Smooth muscle cell (in vitro differentiated cells): ENCODE data around the gene EPB41L3. TPM values are rescaled to one million over a fixed set of nuclear protein-coding genes. Genes with fewer than 3 reads are reported as not detected.

Source experiments
- DNase-seq: peaks from one replicate; lab custom pipeline; 2025; ENCODE audit not compliant: unreplicated experiment; lab: John Stamatoyannopoulos, UW
- H2AFZ ChIP-seq: fragments of 200-600 bp; sonication (generic); 2 replicates; pipeline ENCODE4 v1.6.0; 2016; ENCODE audit warnings: antibody characterized with exemption, low read depth, mild to moderate bottlenecking
- H3F3A ChIP-seq: fragments of 200-600 bp; sonication (generic); 2 replicates; pipeline ENCODE4 v1.6.0; 2017; ENCODE audit warnings: antibody characterized with exemption, low read depth
- H3K27ac ChIP-seq: fragments of 200-600 bp; sonication (generic); 2 replicates; pipeline ENCODE4 v1.5.1; 2016; ENCODE audit warnings: low read depth, mild to moderate bottlenecking
- H3K27me3 ChIP-seq: fragments of 200-600 bp; sonication (generic); 2 replicates; pipeline ENCODE4 v1.6.1; 2016; ENCODE audit warnings: low read depth, mild to moderate bottlenecking
- H3K36me3 ChIP-seq: fragments of 200-600 bp; sonication (generic); 2 replicates; pipeline ENCODE4 v1.5.1; 2016; ENCODE audit warnings: low read depth
- H3K4me1 ChIP-seq: fragments of 200-600 bp; sonication (generic); 2 replicates; pipeline ENCODE4 v1.5.1; 2016; ENCODE audit warnings: low read depth
- H3K4me2 ChIP-seq: fragments of 200-600 bp; sonication (generic); 2 replicates; pipeline ENCODE4 v1.6.0; 2016; ENCODE audit warnings: mild to moderate bottlenecking
- H3K4me3 ChIP-seq: fragments of 200-600 bp; sonication (generic); 2 replicates; pipeline ENCODE4 v1.5.1; 2016; ENCODE audit warnings: mild to moderate bottlenecking
- H3K79me2 ChIP-seq: fragments of 200-600 bp; sonication (generic); 2 replicates; pipeline ENCODE4 v1.6.0; 2016; ENCODE audit warnings: low read depth, mild to moderate bottlenecking
- H3K9ac ChIP-seq: fragments of 200-600 bp; sonication (generic); 2 replicates; pipeline ENCODE4 v1.6.0; 2016; ENCODE audit warnings: low read depth
- H3K9me3 ChIP-seq: fragments of 200-600 bp; sonication (generic); replicated peaks from 2 replicates; pipeline ENCODE4 v1.5.1; 2016; ENCODE audit warnings: low read depth
- H4K20me1 ChIP-seq: fragments of 200-600 bp; sonication (generic); 2 replicates; pipeline ENCODE4 v1.6.0; 2016; ENCODE audit warnings: low read depth
- CTCF ChIP-seq: fragments of 200-600 bp; sonication (generic); IDR thresholded peaks from 2 replicates; pipeline ENCODE4 v1.5.1; 2017; ENCODE audit warnings: borderline replicate concordance, mild to moderate bottlenecking, antibody characterized with exemption; ENCODE audit not compliant: insufficient read depth, poor library complexity, severe bottlenecking
- WGBS: methylation state at CpG from one replicate; pipeline ENCODE4 v1.1.7; 2016; ENCODE audit warnings: low lambda C conversion rate; 5-methylcytosine and 5-hydroxymethylcytosine counted together
- polyA plus RNA-seq: library from polyadenylated mRNA; unstranded; fragments of >200 nt; fragmentation: Nextera tagmentation; extraction: Ambion mirVana; gene quantifications from 2 replicates; pipeline ENCODE4 v1.2.1, GENCODE V29; 2016
- total RNA-seq: library from RNA; depleted of rRNA; stranded (reverse); fragments of >200 nt; gene quantifications from 2 replicates; pipeline ENCODE4 v1.2.3, GENCODE V29; 2014

Gene EPB41L3
- total and polyA plus RNA-seq, 2 experiments from 2014 or later: 11.5 to 26.9 TPM

GRCh38 chr18:5410582-5410981 is 133.2 kb downstream of the EPB41L3 start:
- TF ChIP-seq CTCF: no peak
- Histone ChIP-seq H4K20me1 (no peaks in the 10 kb centered on the region), H3K4me1 (peaks cover 19% of the 10 kb centered on the region), H2AFZ (no peak overlapping the region), H3K4me3 (no peak overlapping the region), H3K79me2 (no peaks in the 10 kb centered on the region), H3K4me2 (peak overlapping the region; percentile 36), H3K27me3 (no peaks in the 10 kb centered on the region), H3F3A (peaks cover 4% of the 10 kb centered on the region), H3K36me3 (no peaks in the 10 kb centered on the region), H3K9me3 (no peaks in the 10 kb centered on the region), H3K9ac (peak overlapping the region; percentile 68), H3K27ac (peak overlapping the region; percentile 81)
- 76% methylated on average over 7 of the region's 7 CpGs for WGBS
- no peak for DNase-seq

DNA sequence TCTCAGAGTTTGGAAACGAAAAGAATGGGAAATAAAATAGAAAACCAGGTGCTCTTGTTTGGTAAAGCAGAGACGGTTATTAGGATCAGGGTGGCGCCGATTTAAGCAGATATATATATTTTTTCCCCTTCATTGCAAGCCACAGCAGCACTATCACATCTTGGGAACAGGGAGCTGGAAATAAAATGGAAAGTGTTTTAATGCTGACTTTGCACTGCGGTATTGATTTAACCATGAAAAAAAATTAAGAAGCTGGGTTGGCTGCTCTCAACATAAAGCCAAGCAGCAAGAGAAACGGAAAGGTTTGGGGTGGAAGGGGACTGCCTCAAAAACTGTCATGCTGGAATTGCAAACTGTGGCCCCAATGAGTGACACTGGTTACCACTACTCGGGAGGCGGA is 145.5 kb downstream of the EPB41L3 start:
- DNase-seq: no peak
- Histone ChIP-seq H3F3A (no peaks in the 10 kb centered on the region), H3K4me1 (no peaks in the 10 kb centered on the region), H3K27ac (no peak overlapping the region), H2AFZ (no peak overlapping the region), H3K9ac (no peak overlapping the region), H3K79me2 (no peaks in the 10 kb centered on the region), H3K4me2 (no peak overlapping the region), H4K20me1 (no peaks in the 10 kb centered on the region), H3K27me3 (no peaks in the 10 kb centered on the region), H3K36me3 (no peaks in the 10 kb centered on the region), H3K4me3 (no peak overlapping the region), H3K9me3 (no peaks in the 10 kb centered on the region)
- 97% methylated on average over 8 of the region's 8 CpGs for WGBS
- TF ChIP-seq CTCF: no peak

GRCh38 chr18:5397102-5397501 is 146.7 kb downstream of the EPB41L3 start:
- 90% methylated on average over 18 of the region's 18 CpGs for WGBS
- DNase-seq: no peak
- Histone ChIP-seq H3K4me1 (no peaks in the 10 kb centered on the region), H3K27me3 (no peaks in the 10 kb centered on the region), H3K79me2 (no peaks in the 10 kb centered on the region), H3K4me2 (no peak overlapping the region), H3K27ac (no peak overlapping the region), H3K9ac (no peak overlapping the region), H3K9me3 (no peaks in the 10 kb centered on the region), H2AFZ (no peak overlapping the region), H4K20me1 (no peaks in the 10 kb centered on the region), H3F3A (no peaks in the 10 kb centered on the region), H3K4me3 (no peak overlapping the region), H3K36me3 (no peaks in the 10 kb centered on the region)
- TF ChIP-seq CTCF: no peak

DNA sequence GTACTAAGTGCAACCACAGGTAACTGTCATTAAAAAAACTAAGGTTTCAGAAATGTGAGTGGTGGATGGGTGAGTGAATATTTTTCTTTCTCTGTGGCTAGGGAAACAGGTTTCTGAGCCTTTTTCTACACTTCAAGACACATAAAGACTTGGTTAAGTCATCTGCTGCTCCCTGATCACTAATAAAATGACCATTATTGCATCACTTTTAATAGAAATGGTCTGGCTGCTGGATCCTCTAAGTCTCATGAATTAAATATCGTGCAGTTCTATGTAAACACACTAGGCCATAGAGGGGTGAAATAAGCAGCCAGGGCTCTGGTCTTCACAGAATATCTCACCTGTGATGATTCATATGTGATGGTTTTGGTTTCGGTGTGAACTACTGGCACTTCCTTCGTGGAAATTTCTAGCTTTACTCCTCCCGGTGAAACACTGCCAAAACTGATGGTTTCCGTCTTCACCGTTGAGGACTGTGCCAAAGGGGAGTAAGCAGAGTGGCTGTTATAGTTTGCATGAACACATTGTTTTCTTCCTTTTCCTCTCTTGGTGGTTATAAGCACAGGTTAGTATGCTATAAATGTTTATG is 147.8 kb downstream of the EPB41L3 start:
- H2AFZ ChIP-seq: no peak overlapping the region
- H3K36me3 ChIP-seq: no peaks in the 10 kb centered on the region
- H3K9me3 ChIP-seq: no peaks in the 10 kb centered on the region
- WGBS: 94% methylated on average over 6 of the region's 6 CpGs
- H3K4me2 ChIP-seq: no peak overlapping the region
- DNase-seq: no peak
- H3K27me3 ChIP-seq: no peaks in the 10 kb centered on the region
- TF ChIP-seq CTCF: no peak
- no peak overlapping the region for H3K9ac ChIP-seq
- no peak overlapping the region for H3K27ac ChIP-seq
- no peak overlapping the region for H3K4me3 ChIP-seq
- H3F3A ChIP-seq: no peaks in the 10 kb centered on the region
- H3K79me2 ChIP-seq: no peaks in the 10 kb centered on the region
- no peaks in the 10 kb centered on the region for H3K4me1 ChIP-seq
- H4K20me1 ChIP-seq: no peaks in the 10 kb centered on the region
